ENCODE data around the gene LMO4.

- TF ChIP-seq CTCF (IDR thresholded peaks at IDR 0.05; ENCODE audit: insufficient read depth, low read depth, low read length) (no peak), EZH2 (IDR thresholded peaks at IDR 0.05; ENCODE audit: insufficient read depth, low read length) (no peak)
Measured at GRCh38 chr1:87369736-87370478, 41.2 kb downstream of the LMO4 start.
